Effector memory CD4-positive, alpha-beta T cell (primary cell): ENCODE measurements around the gene USP22.

ENCODE experiments used
- DNase-seq, 3 donors: peaks; one replicate each; pipeline ENCODE4 v3.0.0-alpha.2; 2020
- H3K27ac ChIP-seq: 2 replicates; pipeline ENCODE4 v1.7.0; 2013; ENCODE audit warnings: mild to moderate bottlenecking, low read length, moderate library complexity; ENCODE audit not compliant: insufficient read depth, poor library complexity, severe bottlenecking
- H3K27me3 ChIP-seq: replicated peaks from 2 replicates; pipeline ENCODE4 v1.7.0; 2013; ENCODE audit warnings: mild to moderate bottlenecking, low read length; ENCODE audit not compliant: insufficient read depth, control insufficient read depth, poor library complexity, severe bottlenecking
- H3K36me3 ChIP-seq: 2 replicates; pipeline ENCODE4 v1.7.0; 2013; ENCODE audit warnings: mild to moderate bottlenecking, low read length, moderate library complexity; ENCODE audit not compliant: control insufficient read depth, insufficient read depth
- H3K4me1 ChIP-seq: 2 replicates; pipeline ENCODE4 v1.7.0; 2013; ENCODE audit warnings: low read length, mild to moderate bottlenecking; ENCODE audit not compliant: control insufficient read depth, insufficient read depth, poor library complexity, severe bottlenecking
- H3K4me3 ChIP-seq: 2 replicates; pipeline ENCODE4 v1.7.0; 2013; ENCODE audit warnings: low read length, low read depth, mild to moderate bottlenecking; ENCODE audit not compliant: insufficient read depth, poor library complexity, severe bottlenecking
- H3K9me3 ChIP-seq: 2 replicates; pipeline ENCODE4 v1.7.0; 2013; ENCODE audit warnings: mild to moderate bottlenecking, low read length, moderate library complexity; ENCODE audit not compliant: control insufficient read depth

The USP22 gene

DNA sequence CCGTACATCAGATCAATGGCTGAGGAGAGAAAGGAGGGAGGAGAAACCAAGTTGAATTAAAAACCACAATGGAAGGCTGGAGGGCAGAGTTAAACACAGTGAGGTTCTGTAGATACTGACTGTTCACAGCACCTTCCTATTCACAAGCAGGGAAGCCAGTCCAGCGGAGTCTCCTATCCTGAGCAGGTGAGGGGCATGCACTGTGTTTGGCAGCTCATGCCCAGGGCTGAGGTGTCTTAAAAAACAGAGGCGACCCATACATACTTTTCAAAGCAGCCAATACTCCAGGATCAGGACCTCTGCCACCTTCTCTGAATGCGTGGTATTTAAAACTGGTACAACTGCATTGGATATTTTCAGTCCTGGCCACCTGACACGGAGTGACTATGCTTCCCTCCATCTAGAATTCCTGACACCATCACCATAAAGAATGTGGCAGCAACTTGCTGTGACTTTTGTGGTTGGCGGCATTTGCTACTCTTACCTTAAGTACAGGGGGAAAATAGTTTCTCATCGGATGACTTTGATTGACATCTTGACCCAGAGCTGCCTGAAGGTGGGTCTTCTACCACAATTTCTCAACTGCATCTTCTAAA is 21.5 kb downstream of the USP22 start:
- no peak for DNase-seq

DNA sequence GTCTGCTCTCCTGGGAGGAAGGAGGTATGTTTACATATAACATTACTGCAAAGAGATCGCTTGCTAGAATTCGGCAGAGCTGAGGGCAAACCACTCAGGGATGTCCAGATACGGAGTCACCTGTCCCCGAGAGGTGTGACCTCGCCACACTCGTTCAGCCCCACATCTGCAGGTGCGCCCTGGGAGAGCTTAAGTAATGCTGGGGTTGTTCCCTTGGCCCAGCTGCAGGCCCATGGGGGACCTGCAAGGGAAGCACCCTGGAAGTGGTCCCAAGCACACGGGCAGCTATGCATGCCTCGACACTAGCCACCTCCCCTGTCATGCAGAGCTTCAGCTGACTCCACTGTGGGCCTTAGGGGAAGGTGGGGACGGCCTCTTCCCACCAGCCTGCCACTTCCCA is 22.2 kb downstream of the USP22 start:
- Histone ChIP-seq H3K27ac (no peak overlapping the region), H3K4me1 (peaks cover 7% of the 10 kb centered on the region), H3K36me3 (peaks cover 67% of the 10 kb centered on the region), H3K4me3 (no peak overlapping the region), H3K27me3 (no peaks in the 10 kb centered on the region), H3K9me3 (no peaks in the 10 kb centered on the region)
- no peak for DNase-seq

More for the DNA sequence above, 21.5 kb downstream of the USP22 start:
- peaks cover 7% of the 10 kb centered on the region for H3K4me1 ChIP-seq
- no peak overlapping the region for H3K4me3 ChIP-seq
- no peak overlapping the region for H3K27ac ChIP-seq
- H3K36me3 ChIP-seq = peaks cover 65% of the 10 kb centered on the region
- no peaks in the 10 kb centered on the region for H3K27me3 ChIP-seq
- H3K9me3 ChIP-seq = no peaks in the 10 kb centered on the region

DNA sequence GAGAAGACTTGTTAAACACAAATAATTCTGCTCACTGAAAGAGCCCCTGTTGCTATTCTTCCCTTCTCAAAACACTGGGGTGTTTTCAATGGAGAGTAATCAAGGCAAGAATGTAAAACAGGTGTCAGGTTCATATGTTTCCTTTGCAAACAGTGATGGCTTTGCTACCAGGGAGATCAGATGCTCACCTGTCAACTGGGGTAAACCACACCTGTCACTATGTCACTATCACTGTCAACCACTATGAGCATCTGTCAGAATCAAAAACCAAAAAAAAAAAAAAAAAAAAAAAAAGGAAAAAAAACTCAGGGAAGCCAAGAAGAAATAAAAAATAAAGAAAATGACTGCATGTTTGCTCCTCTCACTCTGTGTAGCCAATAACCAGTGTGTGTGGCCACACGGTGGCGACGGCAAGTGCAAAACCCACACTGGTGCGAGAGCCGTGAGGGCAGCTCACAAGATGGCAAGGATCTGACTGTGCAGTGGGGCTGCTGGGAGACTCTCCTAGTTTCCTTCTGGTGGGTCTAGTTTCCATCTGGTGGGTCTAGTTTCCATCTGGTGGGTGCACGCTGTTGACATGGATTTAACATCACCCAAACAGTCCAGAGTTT is 22.7 kb downstream of the USP22 start:
- Histone ChIP-seq H3K27ac (no peak overlapping the region), H3K4me3 (no peak overlapping the region), H3K4me1 (peaks cover 7% of the 10 kb centered on the region), H3K27me3 (no peaks in the 10 kb centered on the region), H3K9me3 (no peaks in the 10 kb centered on the region), H3K36me3 (peaks cover 69% of the 10 kb centered on the region)
- DNase-seq = peak in 1 of 3 donors; percentile 20

DNA sequence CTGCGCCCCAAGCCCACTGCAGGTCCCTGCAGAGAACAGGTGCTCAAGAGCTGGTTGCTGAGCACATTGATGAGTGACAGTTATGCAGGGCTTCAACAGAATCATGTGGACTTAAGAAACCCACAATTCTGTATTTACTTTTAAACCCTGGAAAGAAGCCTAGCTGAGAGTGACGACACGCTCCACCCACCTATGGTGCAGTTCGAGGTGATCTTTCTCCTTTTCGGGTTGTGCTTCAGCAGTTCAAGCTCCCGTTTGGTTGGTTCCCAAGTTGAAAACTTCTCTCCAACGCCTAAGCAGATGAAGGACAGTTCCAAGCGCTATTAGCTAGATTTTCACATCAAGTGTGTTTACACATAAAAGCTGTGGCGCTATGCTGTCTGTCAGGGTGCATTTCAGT is 23.9 kb downstream of the USP22 start:
- Histone ChIP-seq H3K4me3 (no peak overlapping the region), H3K27ac (no peak overlapping the region), H3K27me3 (no peaks in the 10 kb centered on the region), H3K36me3 (peaks cover 81% of the 10 kb centered on the region), H3K9me3 (no peaks in the 10 kb centered on the region), H3K4me1 (peaks cover under 1% of the 10 kb centered on the region)
- no peak for DNase-seq

DNA sequence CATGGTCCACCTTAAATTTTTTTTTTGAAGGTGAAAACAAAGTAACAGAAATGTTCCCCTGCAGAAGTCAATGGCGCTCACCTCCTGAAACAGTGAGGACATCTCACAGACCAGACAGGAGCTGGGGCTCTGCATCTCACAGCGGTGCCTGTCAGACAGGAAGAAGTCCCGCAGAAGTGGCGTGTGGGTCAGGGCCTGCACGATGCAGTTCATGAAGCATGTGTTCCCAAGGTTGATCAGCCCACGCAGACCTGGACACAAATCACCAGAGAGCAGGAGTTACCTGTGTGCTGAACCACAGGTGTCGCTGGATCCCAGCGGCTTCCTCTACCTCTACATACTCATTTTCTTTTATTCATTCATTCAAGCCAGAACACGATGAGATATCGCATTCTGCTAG is 24.9 kb downstream of the USP22 start:
- H3K9me3 ChIP-seq = no peaks in the 10 kb centered on the region
- no peaks in the 10 kb centered on the region for H3K4me1 ChIP-seq
- no peak overlapping the region for H3K27ac ChIP-seq
- H3K4me3 ChIP-seq = no peak overlapping the region
- no peaks in the 10 kb centered on the region for H3K27me3 ChIP-seq
- DNase-seq = no peak
- H3K36me3 ChIP-seq = peaks cover 85% of the 10 kb centered on the region

DNA sequence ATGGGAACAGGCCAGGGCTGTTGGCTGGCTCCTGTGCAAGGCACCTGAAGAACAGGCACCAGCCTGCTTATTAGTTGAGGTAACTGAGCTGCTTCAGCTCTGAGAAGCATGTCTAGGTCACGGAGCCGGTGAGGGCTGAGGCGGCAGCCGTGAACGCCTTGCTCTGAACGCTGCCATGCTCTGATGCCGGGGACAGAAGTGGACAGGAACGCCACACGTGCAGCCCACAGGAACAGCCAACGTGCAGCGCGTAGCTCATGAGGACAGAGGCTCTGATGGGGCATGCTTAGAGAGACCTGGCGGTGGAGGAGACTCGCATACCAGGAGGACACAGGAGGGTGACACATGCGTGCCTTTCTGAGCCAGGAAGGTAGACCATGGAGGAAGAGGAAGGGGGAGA is 25.6 kb downstream of the USP22 start:
- Histone ChIP-seq H3K4me1 (no peaks in the 10 kb centered on the region), H3K4me3 (no peak overlapping the region), H3K27me3 (no peaks in the 10 kb centered on the region), H3K36me3 (peaks cover 91% of the 10 kb centered on the region), H3K27ac (no peak overlapping the region), H3K9me3 (no peaks in the 10 kb centered on the region)
- DNase-seq = no peak

- DNase-seq = no peak
- H3K36me3 ChIP-seq = peaks cover 96% of the 10 kb centered on the region
- no peak overlapping the region for H3K27ac ChIP-seq
Observed at GRCh38 chr17:21016826-21017225, 26.0 kb downstream of the USP22 start.

GRCh38 chr17:21015564-21015963 is 27.2 kb downstream of the USP22 start:
- H3K4me1 ChIP-seq = no peaks in the 10 kb centered on the region
- no peak for DNase-seq

More at GRCh38 chr17:21016826-21017225, 26.0 kb downstream of the USP22 start:
- H3K27me3 ChIP-seq = no peaks in the 10 kb centered on the region
- no peaks in the 10 kb centered on the region for H3K4me1 ChIP-seq
- no peak overlapping the region for H3K4me3 ChIP-seq
- no peaks in the 10 kb centered on the region for H3K9me3 ChIP-seq

GRCh38 chr17:21014498-21014897 is 28.3 kb downstream of the USP22 start:
- no peak for DNase-seq
- Histone ChIP-seq H3K4me1 (no peaks in the 10 kb centered on the region), H3K36me3 (peaks cover 98% of the 10 kb centered on the region)

More at GRCh38 chr17:21015564-21015963, 27.2 kb downstream of the USP22 start:
- no peak overlapping the region for H3K27ac ChIP-seq
- no peaks in the 10 kb centered on the region for H3K9me3 ChIP-seq
- H3K36me3 ChIP-seq = peaks cover 98% of the 10 kb centered on the region
- no peaks in the 10 kb centered on the region for H3K27me3 ChIP-seq
- no peak overlapping the region for H3K4me3 ChIP-seq

GRCh38 chr17:21013983-21014382 is 28.8 kb downstream of the USP22 start:
- no peak for DNase-seq
- Histone ChIP-seq H3K27ac (no peak overlapping the region), H3K27me3 (no peaks in the 10 kb centered on the region), H3K4me3 (no peak overlapping the region), H3K9me3 (no peaks in the 10 kb centered on the region), H3K4me1 (no peaks in the 10 kb centered on the region), H3K36me3 (peaks cover 98% of the 10 kb centered on the region)

More at GRCh38 chr17:21014498-21014897, 28.3 kb downstream of the USP22 start:
- H3K9me3 ChIP-seq = no peaks in the 10 kb centered on the region
- H3K4me3 ChIP-seq = no peak overlapping the region
- H3K27ac ChIP-seq = no peak overlapping the region
- H3K27me3 ChIP-seq = no peaks in the 10 kb centered on the region
